Natural killer cell treated with Interleukin-12 subunit alpha and Interleukin-12 subunit beta and Interleukin-15 and Interleukin-18, amount 100 ng/mL, for 72 hours (primary cell): Measurements from ENCODE around the gene UBXN10. TPM values are rescaled to one million over a fixed set of nuclear protein-coding genes. Genes with fewer than 3 reads are reported as not detected.
A peak's percentile ranks its signal among the peaks of the same experiment; 100 is the strongest.

Source experiments
- ATAC-seq, 2 donors: fragments of 150-1000 bp; cut with Tn5 transposase in 1 of 2; sonication (Bioruptor Pico), chemical (Tn5 transposase) in 1 of 2; 2 replicates each; pipeline ENCODE4 v1.10.0; 2021
- DNase-seq: peaks from one replicate; pipeline ENCODE4 v3.0.0; 2022; ENCODE audit warnings: low spot score
- H3K27ac Mint-ChIP-seq, 2 donors: 1 replicate in 1 of 2; 2 replicates in 1 of 2; pipeline ENCODE4 v1.8.0; 2022; ENCODE audit warnings: mixed read lengths in 2 of 2, mild to moderate bottlenecking in 1 of 2, moderate library complexity in 1 of 2
- H3K27me3 Mint-ChIP-seq, 2 donors: 1 replicate in 1 of 2; 2 replicates in 1 of 2; pipeline ENCODE4 v1.8.0; 2022; ENCODE audit warnings: mixed read lengths in 2 of 2
- H3K36me3 Mint-ChIP-seq: one replicate; pipeline ENCODE4 v1.8.0; 2022; ENCODE audit warnings: mixed read lengths
- H3K4me1 Mint-ChIP-seq, 2 donors: 1 replicate in 1 of 2; 2 replicates in 1 of 2; pipeline ENCODE4 v1.8.0; 2022; ENCODE audit warnings: low read depth in 2 of 2, mixed read lengths in 2 of 2, mild to moderate bottlenecking in 1 of 2
- H3K4me3 Mint-ChIP-seq: one replicate; pipeline ENCODE4 v1.8.0; 2022; ENCODE audit warnings: mixed read lengths
- H3K9me3 Mint-ChIP-seq: 2 replicates; pipeline ENCODE4 v1.8.0; 2022; ENCODE audit warnings: mixed read lengths
- total RNA-seq, 2 donors: library from RNA; stranded (reverse); gene quantifications; one replicate each; pipeline ENCODE4 v1.2.3, GENCODE V29; 2022

The UBXN10 gene
- total RNA-seq, 2 donors from 2014 or later, result 0.26 to 0.56 TPM

- Mint-ChIP-seq H3K36me3 (no peaks in the 10 kb centered on the region), H3K27me3 (peaks cover 0 to 10% of the 10 kb centered on the region in 2 donors)
Measured at GRCh38 chr1:20194224-20194623, 8.3 kb downstream of the UBXN10 start.

GRCh38 chr1:20194757-20195461 is 9.0 kb downstream of the UBXN10 start:
- H3K27ac Mint-ChIP-seq, result no peak overlapping the region
- H3K4me3 Mint-ChIP-seq, result no peak overlapping the region
- no peaks in the 10 kb centered on the region for H3K36me3 Mint-ChIP-seq
- peaks cover 0 to 3% of the 10 kb centered on the region in 2 donors for H3K4me1 Mint-ChIP-seq
- H3K27me3 Mint-ChIP-seq, result peaks cover 0 to 8% of the 10 kb centered on the region in 2 donors
- H3K9me3 Mint-ChIP-seq, result no peaks in the 10 kb centered on the region
- ATAC-seq (peak; percentile 76 to 81), DNase-seq (no peak)

More at GRCh38 chr1:20194224-20194623, 8.3 kb downstream of the UBXN10 start:
- Mint-ChIP-seq H3K9me3 (no peaks in the 10 kb centered on the region), H3K27ac (no peak overlapping the region), H3K4me1 (peaks cover 0 to 3% of the 10 kb centered on the region in 2 donors), H3K4me3 (no peak overlapping the region)
- ATAC-seq (no peak), DNase-seq (no peak)

- H3K9me3 Mint-ChIP-seq, result no peaks in the 10 kb centered on the region
Measured at GRCh38 chr1:20195462-20195780, 9.5 kb downstream of the UBXN10 start.

DNA sequence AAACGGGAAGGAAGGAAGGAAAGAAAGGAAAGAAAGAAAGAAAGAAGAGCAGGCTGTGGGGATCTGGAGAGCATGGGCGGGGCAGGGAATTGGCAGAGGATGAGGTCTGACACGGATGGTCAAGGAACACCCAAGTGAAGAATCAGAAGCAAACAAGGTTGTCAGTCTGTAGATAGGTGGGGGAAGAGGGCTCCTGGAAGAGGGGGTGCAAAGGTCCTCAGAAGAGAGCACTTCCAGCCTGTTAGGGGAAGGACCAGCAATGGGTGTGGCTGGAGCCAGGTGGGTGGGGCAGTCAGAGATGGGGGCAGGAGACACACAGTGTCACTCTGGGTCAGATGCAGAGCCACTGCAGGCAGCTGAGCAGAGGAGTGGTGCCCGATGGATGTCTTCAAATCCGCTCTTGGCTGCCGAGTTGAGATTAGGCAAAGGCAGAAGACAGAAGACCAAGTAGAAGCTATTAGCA is 11.5 kb downstream of the UBXN10 start:
- Mint-ChIP-seq H3K9me3 (no peaks in the 10 kb centered on the region), H3K27ac (no peak overlapping the region), H3K4me3 (no peak overlapping the region), H3K4me1 (peaks cover 0 to 3% of the 10 kb centered on the region in 2 donors), H3K36me3 (no peaks in the 10 kb centered on the region), H3K27me3 (peaks cover 0 to 15% of the 10 kb centered on the region in 2 donors)
- DNase-seq (no peak), ATAC-seq (no peak)

More at GRCh38 chr1:20195462-20195780, 9.5 kb downstream of the UBXN10 start:
- Mint-ChIP-seq H3K27me3 (peaks cover 0 to 12% of the 10 kb centered on the region in 2 donors), H3K4me3 (no peak overlapping the region), H3K36me3 (no peaks in the 10 kb centered on the region), H3K4me1 (peaks cover 0 to 3% of the 10 kb centered on the region in 2 donors), H3K27ac (no peak overlapping the region)
- no peak for DNase-seq
- no peak for ATAC-seq

DNA sequence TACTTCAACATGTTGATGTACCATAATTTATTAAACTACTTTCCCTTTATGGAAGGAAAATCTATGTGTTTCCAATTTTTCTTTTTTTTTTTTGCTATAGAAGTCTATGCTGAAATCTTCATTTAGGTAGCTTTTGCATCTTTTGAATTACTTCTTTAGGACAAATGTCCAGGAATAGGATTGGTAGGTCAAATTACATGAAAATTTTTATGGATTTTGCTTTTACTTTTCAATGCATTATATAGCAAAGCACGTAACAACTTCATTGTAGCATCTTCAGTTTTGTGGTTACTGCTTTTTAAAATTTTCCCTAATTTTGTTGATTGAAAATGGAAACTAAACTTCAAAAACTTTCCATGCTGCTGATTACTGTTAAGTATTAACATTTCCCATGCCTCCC is 12.4 kb downstream of the UBXN10 start:
- peaks cover 0 to 16% of the 10 kb centered on the region in 2 donors for H3K27me3 Mint-ChIP-seq
- no peaks in the 10 kb centered on the region for H3K9me3 Mint-ChIP-seq
- ATAC-seq (no peak), DNase-seq (no peak)
- H3K36me3 Mint-ChIP-seq, result no peaks in the 10 kb centered on the region
- H3K4me1 Mint-ChIP-seq, result peaks cover 0 to 3% of the 10 kb centered on the region in 2 donors
- H3K27ac Mint-ChIP-seq, result no peak overlapping the region
- no peak overlapping the region for H3K4me3 Mint-ChIP-seq

- no peak for ATAC-seq
- no peak overlapping the region for H3K27ac Mint-ChIP-seq
- H3K4me1 Mint-ChIP-seq, result peaks cover 0 to 3% of the 10 kb centered on the region in 2 donors
- no peaks in the 10 kb centered on the region for H3K36me3 Mint-ChIP-seq
- peaks cover 0 to 16% of the 10 kb centered on the region in 2 donors for H3K27me3 Mint-ChIP-seq
- no peaks in the 10 kb centered on the region for H3K9me3 Mint-ChIP-seq
- DNase-seq, result no peak
- no peak overlapping the region for H3K4me3 Mint-ChIP-seq
Measured at GRCh38 chr1:20198918-20199317, 13.0 kb downstream of the UBXN10 start.

DNA sequence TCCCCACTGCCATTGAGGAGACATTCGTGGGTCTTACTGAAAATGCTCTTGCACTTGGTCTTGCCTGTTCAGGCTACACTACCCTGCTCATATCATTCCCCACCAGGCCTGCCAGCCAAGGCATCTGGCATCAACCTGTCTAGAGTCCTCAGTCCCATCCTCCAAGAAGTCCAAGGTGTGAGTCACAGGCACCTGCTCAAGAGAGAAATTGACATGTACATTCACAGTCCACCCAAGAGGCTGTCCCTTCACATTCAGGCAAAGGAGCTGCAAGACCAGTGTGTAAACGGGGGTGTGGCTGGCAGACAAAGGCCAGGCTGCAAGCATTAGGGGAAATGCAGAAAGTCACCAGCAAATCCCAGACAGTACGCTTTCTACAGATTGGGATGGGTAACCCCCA is 13.5 kb downstream of the UBXN10 start:
- H3K4me3 Mint-ChIP-seq, result no peak overlapping the region
- DNase-seq, result no peak
- H3K9me3 Mint-ChIP-seq, result no peaks in the 10 kb centered on the region
- peaks cover 0 to 16% of the 10 kb centered on the region in 2 donors for H3K27me3 Mint-ChIP-seq
- H3K4me1 Mint-ChIP-seq, result peaks cover 0 to 3% of the 10 kb centered on the region in 2 donors
- H3K36me3 Mint-ChIP-seq, result no peaks in the 10 kb centered on the region
- no peak overlapping the region for H3K27ac Mint-ChIP-seq
- peak in 1 of 2 donors; percentile 47 for ATAC-seq

- peaks cover 0 to 3% of the 10 kb centered on the region in 2 donors for H3K4me1 Mint-ChIP-seq
- no peak for ATAC-seq
- peaks cover 0 to 16% of the 10 kb centered on the region in 2 donors for H3K27me3 Mint-ChIP-seq
Measured at GRCh38 chr1:20199840-20200239, 13.9 kb downstream of the UBXN10 start.

GRCh38 chr1:20200966-20201365 is 15.1 kb downstream of the UBXN10 start:
- H3K4me1 Mint-ChIP-seq, result no peaks in the 10 kb centered on the region
- H3K4me3 Mint-ChIP-seq, result no peak overlapping the region
- no peak for ATAC-seq
- no peaks in the 10 kb centered on the region for H3K9me3 Mint-ChIP-seq
- no peak overlapping the region for H3K27ac Mint-ChIP-seq
- H3K27me3 Mint-ChIP-seq, result peaks cover 0 to 16% of the 10 kb centered on the region in 2 donors
- DNase-seq, result no peak
- H3K36me3 Mint-ChIP-seq, result no peaks in the 10 kb centered on the region

More at GRCh38 chr1:20199840-20200239, 13.9 kb downstream of the UBXN10 start:
- Mint-ChIP-seq H3K27ac (no peak overlapping the region), H3K36me3 (no peaks in the 10 kb centered on the region), H3K9me3 (no peaks in the 10 kb centered on the region), H3K4me3 (no peak overlapping the region)
- no peak for DNase-seq

- Mint-ChIP-seq H3K27ac (no peak overlapping the region), H3K9me3 (no peaks in the 10 kb centered on the region), H3K4me3 (no peak overlapping the region), H3K27me3 (peaks cover 0 to 16% of the 10 kb centered on the region in 2 donors), H3K4me1 (no peaks in the 10 kb centered on the region), H3K36me3 (no peaks in the 10 kb centered on the region)
- DNase-seq, result no peak
- ATAC-seq, result no peak
Measured at GRCh38 chr1:20202166-20202565, 16.3 kb downstream of the UBXN10 start.

DNA sequence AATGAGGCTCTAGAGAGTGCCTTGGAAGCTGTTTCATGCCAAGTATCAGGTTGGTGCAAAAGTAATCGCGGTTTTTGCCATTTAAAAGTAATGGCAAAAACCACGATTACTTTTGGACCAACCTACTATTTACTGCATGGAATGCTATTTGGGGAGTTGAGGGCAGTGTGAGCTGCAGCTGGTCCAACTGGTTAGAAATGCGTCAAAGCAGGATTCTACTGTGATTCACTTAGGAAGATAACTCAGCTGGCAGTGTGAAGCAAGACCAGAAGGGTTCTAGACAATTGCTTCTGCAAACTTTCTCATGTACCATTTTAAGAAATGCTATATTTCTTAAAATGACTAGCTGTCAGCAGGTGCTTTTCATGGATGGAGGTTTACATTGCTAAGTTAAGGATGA is 21.6 kb downstream of the UBXN10 start:
- Mint-ChIP-seq H3K4me1 (no peaks in the 10 kb centered on the region), H3K4me3 (no peak overlapping the region), H3K27ac (no peak overlapping the region), H3K27me3 (peaks cover 8 to 9% of the 10 kb centered on the region in 2 donors), H3K36me3 (no peaks in the 10 kb centered on the region), H3K9me3 (no peaks in the 10 kb centered on the region)
- ATAC-seq (no peak), DNase-seq (no peak)

DNA sequence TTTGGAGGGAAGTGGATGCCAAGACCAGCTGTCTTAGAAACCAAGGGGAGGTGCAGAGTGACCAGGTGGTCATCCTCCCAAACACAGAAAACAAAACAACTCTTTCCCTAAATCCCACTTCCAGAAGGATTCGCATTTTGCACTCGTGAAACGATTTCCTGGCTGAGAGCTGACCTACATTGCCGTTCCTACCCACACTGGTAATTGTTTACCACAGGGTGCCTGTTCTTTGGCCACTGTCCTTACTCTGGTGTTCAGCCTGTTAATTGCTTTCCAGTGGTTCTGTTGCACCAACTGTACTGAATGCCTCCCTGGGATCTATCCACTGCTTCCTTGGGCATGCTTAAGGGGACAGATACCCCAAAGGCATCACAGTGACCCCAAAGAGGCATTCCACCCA is 23.6 kb downstream of the UBXN10 start:
- no peak overlapping the region for H3K4me3 Mint-ChIP-seq
- no peak for DNase-seq
- no peak for ATAC-seq
- H3K27me3 Mint-ChIP-seq, result peaks cover 8% of the 10 kb centered on the region in 2 donors
- no peaks in the 10 kb centered on the region for H3K36me3 Mint-ChIP-seq
- H3K4me1 Mint-ChIP-seq, result no peaks in the 10 kb centered on the region
- no peak overlapping the region for H3K27ac Mint-ChIP-seq
- no peaks in the 10 kb centered on the region for H3K9me3 Mint-ChIP-seq

- H3K4me3 Mint-ChIP-seq, result no peak overlapping the region
- ATAC-seq (no peak), DNase-seq (no peak)
- H3K27ac Mint-ChIP-seq, result no peak overlapping the region
- no peaks in the 10 kb centered on the region for H3K36me3 Mint-ChIP-seq
- H3K9me3 Mint-ChIP-seq, result no peaks in the 10 kb centered on the region
- H3K27me3 Mint-ChIP-seq, result peaks cover 18 to 19% of the 10 kb centered on the region in 2 donors
- H3K4me1 Mint-ChIP-seq, result no peaks in the 10 kb centered on the region
Measured at GRCh38 chr1:20210736-20211460, 25.0 kb downstream of the UBXN10 start.

- no peaks in the 10 kb centered on the region for H3K4me1 Mint-ChIP-seq
- no peaks in the 10 kb centered on the region for H3K9me3 Mint-ChIP-seq
- H3K36me3 Mint-ChIP-seq, result no peaks in the 10 kb centered on the region
- H3K27ac Mint-ChIP-seq, result no peak overlapping the region
- DNase-seq, result no peak
- peaks cover 18 to 19% of the 10 kb centered on the region in 2 donors for H3K27me3 Mint-ChIP-seq
- no peak overlapping the region for H3K4me3 Mint-ChIP-seq
- ATAC-seq, result no peak
Measured at GRCh38 chr1:20211511-20211931, 25.6 kb downstream of the UBXN10 start.
